ENCODE measurements around the gene SMARCC2. TPM values are rescaled to one million over a fixed set of nuclear protein-coding genes. Genes with fewer than 3 reads are reported as not detected.

Gene SMARCC2
- total RNA-seq, 6 donors from 2014 or later, result 71.4 to 258 (median 93.9) TPM

- no peaks in the 10 kb centered on the region for H3K27me3 ChIP-seq
- H3K4me3 ChIP-seq, result peak overlapping the region in 3 of 4 donors; percentile 63 to 94 (median 70)
- no peak for ATAC-seq (ENCODE audit: low FRiP score in 2 of 2)
- H3K36me3 ChIP-seq, result peaks cover 6 to 22% (median 18%) of the 10 kb centered on the region in 4 donors
- DNase-seq, result no peak
- no peaks in the 10 kb centered on the region for H3K9me3 ChIP-seq
- WGBS, 2 donors, result 0 to 1% methylated on average over 8 of the region's 8 CpGs
- peak overlapping the region; percentile 61 to 85 (median 72) for H3K27ac ChIP-seq
- no peak for TF ChIP-seq POLR2A (IDR thresholded peaks at IDR 0.05)
- TF ChIP-seq EP300 (IDR thresholded peaks at IDR 0.05), result no peak
- TF ChIP-seq CTCF (IDR thresholded peaks at IDR 0.05), result no peak
- TF ChIP-seq POLR2AphosphoS5 (IDR thresholded peaks at IDR 0.05), result no peak
- peaks cover 34 to 50% (median 41%) of the 10 kb centered on the region in 4 donors for H3K4me1 ChIP-seq
These were observed 61.8 kb downstream of the SMARCC2 start for GRCh38 chr12:56127485-56127887.

- WGBS, 2 donors, result 35 to 41% methylated on average over 3 of the region's 3 CpGs
- H3K27ac ChIP-seq, result peak overlapping the region; percentile 64 to 85 (median 72)
- peaks cover 34 to 50% (median 41%) of the 10 kb centered on the region in 4 donors for H3K4me1 ChIP-seq
- peak overlapping the region in 1 of 4 donors; percentile 94 for H3K4me3 ChIP-seq
- no peaks in the 10 kb centered on the region for H3K27me3 ChIP-seq
- TF ChIP-seq POLR2AphosphoS5 (IDR thresholded peaks at IDR 0.05) (no peak), EP300 (IDR thresholded peaks at IDR 0.05) (no peak), CTCF (IDR thresholded peaks at IDR 0.05) (no peak), POLR2A (IDR thresholded peaks at IDR 0.05) (no peak)
- DNase-seq (no peak), ATAC-seq (ENCODE audit: low FRiP score in 2 of 2) (no peak)
- no peaks in the 10 kb centered on the region for H3K9me3 ChIP-seq
- H3K36me3 ChIP-seq, result peaks cover 4 to 15% (median 14%) of the 10 kb centered on the region in 4 donors
These were observed 62.5 kb downstream of the SMARCC2 start for GRCh38 chr12:56126732-56127239.

- Histone ChIP-seq H3K4me3 (no peak overlapping the region), H3K27ac (peak overlapping the region in 2 of 4 donors; percentile 24 to 67), H3K36me3 (peaks cover 9 to 24% (median 14%) of the 10 kb centered on the region in 4 donors), H3K4me1 (peaks cover 34 to 50% (median 44%) of the 10 kb centered on the region in 4 donors), H3K27me3 (no peaks in the 10 kb centered on the region), H3K9me3 (no peaks in the 10 kb centered on the region)
- DNase-seq, result no peak
- WGBS, 2 donors, result 69 to 76% methylated on average over 4 of the region's 4 CpGs
- no peak for ATAC-seq (ENCODE audit: low FRiP score in 2 of 2)
- TF ChIP-seq POLR2AphosphoS5 (IDR thresholded peaks at IDR 0.05) (no peak), CTCF (IDR thresholded peaks at IDR 0.05) (no peak), EP300 (IDR thresholded peaks at IDR 0.05) (no peak), POLR2A (IDR thresholded peaks at IDR 0.05) (no peak)
These were observed 65.2 kb downstream of the SMARCC2 start for GRCh38 chr12:56124133-56124532.

GRCh38 chr12:56122637-56123036, 66.6 kb downstream of the SMARCC2 start:
- DNase-seq, result no peak
- H3K4me3 ChIP-seq, result no peak overlapping the region
- ATAC-seq (ENCODE audit: low FRiP score in 2 of 2), result no peak
- H3K4me1 ChIP-seq, result peaks cover 43 to 58% (median 48%) of the 10 kb centered on the region in 4 donors
- H3K27ac ChIP-seq, result no peak overlapping the region
- TF ChIP-seq POLR2AphosphoS5 (IDR thresholded peaks at IDR 0.05) (no peak), POLR2A (IDR thresholded peaks at IDR 0.05) (no peak), CTCF (IDR thresholded peaks at IDR 0.05) (no peak), EP300 (IDR thresholded peaks at IDR 0.05) (no peak)
- H3K36me3 ChIP-seq, result peaks cover 9 to 27% (median 14%) of the 10 kb centered on the region in 4 donors
- no peaks in the 10 kb centered on the region for H3K9me3 ChIP-seq
- H3K27me3 ChIP-seq, result no peaks in the 10 kb centered on the region
- WGBS, 2 donors, result 89 to 100% methylated on average over 2 of the region's 2 CpGs
